ENCODE data around the gene FHIP2A.
"Not testable (repeated sequence)": the region's sequence is repeated elsewhere in the genome, so short reads cannot be mapped to it uniquely, and the experiment has no call there.

The FHIP2A gene

GRCh38 chr10:114786492-114786891 lies 35.1 kb upstream of the FHIP2A start:
- H3K36me3 ChIP-seq (ENCODE audit: control insufficient read depth in 5 of 5, insufficient read depth in 5 of 5, low read length in 5 of 5); H3K9ac ChIP-seq (ENCODE audit: low read length in 5 of 5); H3K27me3 ChIP-seq (ENCODE audit: control insufficient read depth in 5 of 5, insufficient read depth in 4 of 5, low read length in 5 of 5); H3K4me3 ChIP-seq (ENCODE audit: low read depth in 1 of 5, low read length in 5 of 5); H3K9me3 ChIP-seq (ENCODE audit: control insufficient read depth in 5 of 5, low read length in 5 of 5); H3K27ac ChIP-seq (ENCODE audit: low read depth, low read length): not testable (repeated sequence)
- H3K4me1 ChIP-seq (ENCODE audit: control insufficient read depth in 5 of 5, insufficient read depth in 5 of 5, low read length in 5 of 5): peaks cover 0 to 11% (median 0%) of the 10 kb centered on the region in 5 donors

- peaks cover 0 to 11% (median 0%) of the 10 kb centered on the region in 5 donors for H3K4me1 ChIP-seq (ENCODE audit: control insufficient read depth in 5 of 5, insufficient read depth in 5 of 5, low read length in 5 of 5)
- H3K27me3 ChIP-seq (ENCODE audit: control insufficient read depth in 5 of 5, insufficient read depth in 4 of 5, low read length in 5 of 5); H3K9me3 ChIP-seq (ENCODE audit: control insufficient read depth in 5 of 5, low read length in 5 of 5); H3K36me3 ChIP-seq (ENCODE audit: control insufficient read depth in 5 of 5, insufficient read depth in 5 of 5, low read length in 5 of 5); H3K4me3 ChIP-seq (ENCODE audit: low read depth in 1 of 5, low read length in 5 of 5); H3K9ac ChIP-seq (ENCODE audit: low read length in 5 of 5); H3K27ac ChIP-seq (ENCODE audit: low read depth, low read length): not testable (repeated sequence)
Measured at GRCh38 chr10:114787131-114787530, 34.4 kb upstream of the FHIP2A start.

DNA sequence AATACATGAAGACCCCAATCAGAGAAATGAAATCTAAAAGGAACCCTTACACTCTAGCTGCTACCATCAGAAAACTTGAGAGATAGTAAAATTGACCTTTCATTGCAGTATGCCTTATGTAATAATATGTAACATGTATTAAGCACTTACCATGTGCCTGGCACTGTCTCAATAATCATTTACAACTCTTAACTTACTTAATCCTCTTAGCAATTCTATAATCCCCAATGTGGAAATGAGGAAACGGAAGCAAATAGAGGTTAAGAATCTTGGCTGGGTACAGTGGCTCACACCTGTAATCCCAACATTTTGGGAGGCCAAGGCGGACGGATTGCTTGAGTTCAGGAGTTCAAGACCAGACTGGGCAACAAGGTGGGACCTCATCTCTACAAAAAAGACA lies 29.8 kb upstream of the FHIP2A start:
- no peak overlapping the region for H3K9ac ChIP-seq (ENCODE audit: low read length in 5 of 5)
- H3K4me1 ChIP-seq (ENCODE audit: control insufficient read depth in 5 of 5, insufficient read depth in 5 of 5, low read length in 5 of 5): peaks cover 0 to 6% (median 0%) of the 10 kb centered on the region in 5 donors
- no peak overlapping the region for H3K4me3 ChIP-seq (ENCODE audit: low read depth in 1 of 5, low read length in 5 of 5)
- H3K36me3 ChIP-seq (ENCODE audit: control insufficient read depth in 5 of 5, insufficient read depth in 5 of 5, low read length in 5 of 5): no peaks in the 10 kb centered on the region
- H3K9me3 ChIP-seq (ENCODE audit: control insufficient read depth in 5 of 5, low read length in 5 of 5): peaks cover 0 to 4% (median 0%) of the 10 kb centered on the region in 5 donors
- H3K27me3 ChIP-seq (ENCODE audit: control insufficient read depth in 5 of 5, insufficient read depth in 4 of 5, low read length in 5 of 5): no peaks in the 10 kb centered on the region
- H3K27ac ChIP-seq (ENCODE audit: low read depth, low read length): no peak overlapping the region

GRCh38 chr10:114795039-114795438 lies 26.5 kb upstream of the FHIP2A start:
- Histone ChIP-seq H3K9me3 (ENCODE audit: control insufficient read depth in 5 of 5, low read length in 5 of 5) (peaks cover 0 to 4% (median 0%) of the 10 kb centered on the region in 5 donors), H3K4me3 (ENCODE audit: low read depth in 1 of 5, low read length in 5 of 5) (no peak overlapping the region), H3K36me3 (ENCODE audit: control insufficient read depth in 5 of 5, insufficient read depth in 5 of 5, low read length in 5 of 5) (no peaks in the 10 kb centered on the region)

GRCh38 chr10:114800361-114800760 lies 21.2 kb upstream of the FHIP2A start:
- no peaks in the 10 kb centered on the region for H3K4me1 ChIP-seq (ENCODE audit: control insufficient read depth in 5 of 5, insufficient read depth in 5 of 5, low read length in 5 of 5)
- no peak overlapping the region for H3K4me3 ChIP-seq (ENCODE audit: low read depth in 1 of 5, low read length in 5 of 5)
- H3K36me3 ChIP-seq (ENCODE audit: control insufficient read depth in 5 of 5, insufficient read depth in 5 of 5, low read length in 5 of 5): no peaks in the 10 kb centered on the region
- no peaks in the 10 kb centered on the region for H3K27me3 ChIP-seq (ENCODE audit: control insufficient read depth in 5 of 5, insufficient read depth in 4 of 5, low read length in 5 of 5)
- no peak overlapping the region for H3K27ac ChIP-seq (ENCODE audit: low read depth, low read length)
- H3K9me3 ChIP-seq (ENCODE audit: control insufficient read depth in 5 of 5, low read length in 5 of 5): peaks cover 0 to 4% (median 0%) of the 10 kb centered on the region in 5 donors
- no peak overlapping the region for H3K9ac ChIP-seq (ENCODE audit: low read length in 5 of 5)

More at GRCh38 chr10:114795039-114795438, 26.5 kb upstream of the FHIP2A start:
- H3K9ac ChIP-seq (ENCODE audit: low read length in 5 of 5): no peak overlapping the region
- no peaks in the 10 kb centered on the region for H3K27me3 ChIP-seq (ENCODE audit: control insufficient read depth in 5 of 5, insufficient read depth in 4 of 5, low read length in 5 of 5)
- no peak overlapping the region for H3K27ac ChIP-seq (ENCODE audit: low read depth, low read length)
- H3K4me1 ChIP-seq (ENCODE audit: control insufficient read depth in 5 of 5, insufficient read depth in 5 of 5, low read length in 5 of 5): no peaks in the 10 kb centered on the region

GRCh38 chr10:114801411-114801813 lies 20.2 kb upstream of the FHIP2A start:
- Histone ChIP-seq H3K27ac (ENCODE audit: low read depth, low read length) (no peak overlapping the region), H3K9me3 (ENCODE audit: control insufficient read depth in 5 of 5, low read length in 5 of 5) (peaks cover 0 to under 1% (median 0%) of the 10 kb centered on the region in 5 donors), H3K36me3 (ENCODE audit: control insufficient read depth in 5 of 5, insufficient read depth in 5 of 5, low read length in 5 of 5) (no peaks in the 10 kb centered on the region), H3K27me3 (ENCODE audit: control insufficient read depth in 5 of 5, insufficient read depth in 4 of 5, low read length in 5 of 5) (no peaks in the 10 kb centered on the region), H3K4me3 (ENCODE audit: low read depth in 1 of 5, low read length in 5 of 5) (no peak overlapping the region), H3K9ac (ENCODE audit: low read length in 5 of 5) (no peak overlapping the region), H3K4me1 (ENCODE audit: control insufficient read depth in 5 of 5, insufficient read depth in 5 of 5, low read length in 5 of 5) (no peaks in the 10 kb centered on the region)

- no peak overlapping the region for H3K27ac ChIP-seq (ENCODE audit: low read depth, low read length)
- no peak overlapping the region for H3K4me3 ChIP-seq (ENCODE audit: low read depth in 1 of 5, low read length in 5 of 5)
- no peaks in the 10 kb centered on the region for H3K27me3 ChIP-seq (ENCODE audit: control insufficient read depth in 5 of 5, insufficient read depth in 4 of 5, low read length in 5 of 5)
- H3K36me3 ChIP-seq (ENCODE audit: control insufficient read depth in 5 of 5, insufficient read depth in 5 of 5, low read length in 5 of 5): no peaks in the 10 kb centered on the region
- H3K9me3 ChIP-seq (ENCODE audit: control insufficient read depth in 5 of 5, low read length in 5 of 5): no peaks in the 10 kb centered on the region
- no peak overlapping the region for H3K9ac ChIP-seq (ENCODE audit: low read length in 5 of 5)
- no peaks in the 10 kb centered on the region for H3K4me1 ChIP-seq (ENCODE audit: control insufficient read depth in 5 of 5, insufficient read depth in 5 of 5, low read length in 5 of 5)
Measured at GRCh38 chr10:114802177-114802576, 19.4 kb upstream of the FHIP2A start.

DNA sequence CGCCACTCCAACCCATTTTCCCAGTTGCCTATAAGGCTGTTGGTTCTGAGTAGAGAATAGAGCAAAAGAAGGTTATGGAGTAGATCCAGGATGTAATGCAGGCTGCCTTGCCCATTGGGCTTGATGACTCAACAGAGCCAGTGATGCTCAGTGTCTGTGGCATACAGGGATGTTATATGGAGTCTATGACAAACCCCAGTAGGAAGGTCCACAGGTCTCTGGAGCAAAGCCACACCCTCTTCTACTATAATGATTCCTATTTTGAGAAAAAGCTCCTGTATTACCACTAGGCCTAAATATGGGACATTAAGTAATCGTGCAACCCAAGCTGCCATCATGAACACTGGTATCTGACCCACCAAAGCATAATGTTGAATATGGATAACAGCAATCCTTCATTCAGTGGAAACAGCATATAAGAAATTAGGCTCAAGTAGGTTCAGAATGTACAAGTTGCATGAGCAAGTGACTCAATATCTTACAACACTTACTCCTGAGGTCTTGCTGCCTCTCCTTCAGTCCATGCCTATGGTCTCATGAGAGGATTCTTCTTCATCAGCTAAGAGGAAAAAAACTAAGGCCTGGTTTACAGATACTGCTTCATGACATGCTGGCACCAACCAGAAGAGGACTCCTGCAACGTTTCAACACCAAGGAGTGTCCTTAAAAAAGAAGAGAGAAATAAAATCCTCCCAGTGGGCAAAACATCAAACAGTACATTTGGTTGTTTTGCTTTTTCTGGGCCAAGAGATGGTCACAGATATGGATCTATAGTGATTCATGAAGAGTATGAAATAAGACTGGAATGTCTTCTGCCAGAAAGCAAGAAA lies 14.8 kb upstream of the FHIP2A start:
- no peak overlapping the region for H3K4me3 ChIP-seq (ENCODE audit: low read depth in 1 of 5, low read length in 5 of 5)

DNA sequence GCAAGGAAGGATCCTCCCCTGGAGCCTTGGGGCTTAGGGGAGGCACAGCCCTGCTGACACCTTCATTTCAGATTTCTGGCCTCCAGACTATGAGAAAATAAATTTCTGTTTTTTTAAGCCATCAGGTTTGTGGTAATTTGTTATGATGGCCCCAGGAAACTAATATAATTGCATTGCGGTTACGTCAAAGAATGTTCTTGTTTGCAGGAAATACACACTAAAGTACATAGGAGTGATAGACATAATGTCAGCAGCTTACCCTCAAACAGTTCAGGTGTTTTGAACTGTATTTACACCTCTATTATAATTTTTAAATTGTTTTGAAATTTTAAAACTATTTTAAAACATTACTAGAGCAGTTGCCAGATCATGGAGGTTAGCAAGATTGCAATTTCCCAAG lies 12.6 kb upstream of the FHIP2A start:
- Histone ChIP-seq H3K9me3 (ENCODE audit: control insufficient read depth in 5 of 5, low read length in 5 of 5) (no peaks in the 10 kb centered on the region), H3K36me3 (ENCODE audit: control insufficient read depth in 5 of 5, insufficient read depth in 5 of 5, low read length in 5 of 5) (no peaks in the 10 kb centered on the region), H3K9ac (ENCODE audit: low read length in 5 of 5) (no peak overlapping the region), H3K27ac (ENCODE audit: low read depth, low read length) (no peak overlapping the region), H3K4me3 (ENCODE audit: low read depth in 1 of 5, low read length in 5 of 5) (no peak overlapping the region), H3K4me1 (ENCODE audit: control insufficient read depth in 5 of 5, insufficient read depth in 5 of 5, low read length in 5 of 5) (peaks cover 0 to 5% (median 0%) of the 10 kb centered on the region in 5 donors), H3K27me3 (ENCODE audit: control insufficient read depth in 5 of 5, insufficient read depth in 4 of 5, low read length in 5 of 5) (no peaks in the 10 kb centered on the region)

More for the DNA sequence above, 14.8 kb upstream of the FHIP2A start:
- H3K36me3 ChIP-seq (ENCODE audit: control insufficient read depth in 5 of 5, insufficient read depth in 5 of 5, low read length in 5 of 5): no peaks in the 10 kb centered on the region
- H3K27ac ChIP-seq (ENCODE audit: low read depth, low read length): no peak overlapping the region
- no peaks in the 10 kb centered on the region for H3K27me3 ChIP-seq (ENCODE audit: control insufficient read depth in 5 of 5, insufficient read depth in 4 of 5, low read length in 5 of 5)
- H3K9ac ChIP-seq (ENCODE audit: low read length in 5 of 5): no peak overlapping the region
- no peaks in the 10 kb centered on the region for H3K9me3 ChIP-seq (ENCODE audit: control insufficient read depth in 5 of 5, low read length in 5 of 5)
- peaks cover 0 to 5% (median 0%) of the 10 kb centered on the region in 5 donors for H3K4me1 ChIP-seq (ENCODE audit: control insufficient read depth in 5 of 5, insufficient read depth in 5 of 5, low read length in 5 of 5)

DNA sequence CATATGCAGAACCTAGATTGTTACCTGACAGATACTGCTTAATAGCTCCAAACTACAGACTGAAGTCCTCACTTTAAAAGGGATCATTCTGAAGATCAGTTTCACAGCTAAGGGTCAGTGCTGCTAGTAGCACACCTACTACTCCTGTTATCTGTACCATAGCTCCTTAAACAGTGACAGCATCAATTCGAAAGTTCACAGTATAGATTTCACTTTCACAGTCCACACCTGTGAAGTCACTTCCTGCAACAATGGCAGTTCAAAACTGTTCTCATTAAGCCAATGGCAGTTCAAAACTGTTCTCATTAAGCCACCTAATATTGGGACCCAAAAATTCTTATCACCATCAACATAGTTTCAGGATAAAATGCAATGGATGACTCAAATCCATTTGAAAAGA lies 10.7 kb upstream of the FHIP2A start:
- no peaks in the 10 kb centered on the region for H3K36me3 ChIP-seq (ENCODE audit: control insufficient read depth in 5 of 5, insufficient read depth in 5 of 5, low read length in 5 of 5)
- H3K4me3 ChIP-seq (ENCODE audit: low read depth in 1 of 5, low read length in 5 of 5): no peak overlapping the region
- H3K9me3 ChIP-seq (ENCODE audit: control insufficient read depth in 5 of 5, low read length in 5 of 5): no peaks in the 10 kb centered on the region
- peaks cover 0 to 5% (median 0%) of the 10 kb centered on the region in 5 donors for H3K4me1 ChIP-seq (ENCODE audit: control insufficient read depth in 5 of 5, insufficient read depth in 5 of 5, low read length in 5 of 5)
- no peak overlapping the region for H3K27ac ChIP-seq (ENCODE audit: low read depth, low read length)
- H3K27me3 ChIP-seq (ENCODE audit: control insufficient read depth in 5 of 5, insufficient read depth in 4 of 5, low read length in 5 of 5): no peaks in the 10 kb centered on the region
- H3K9ac ChIP-seq (ENCODE audit: low read length in 5 of 5): no peak overlapping the region
